Loucy (cell line): Measurements from ENCODE around the gene ATP2A2.

Source experiments
- H2AFZ ChIP-seq: fragments of 200-600 bp; sonication (generic); 2 replicates; pipeline ENCODE4 v1.6.0; 2016; ENCODE audit warnings: antibody characterized with exemption, mild to moderate bottlenecking, low read length, moderate library complexity
- H3F3A ChIP-seq: fragments of 200-600 bp; 2 replicates; pipeline ENCODE4 v1.6.0; 2016; ENCODE audit warnings: antibody characterized with exemption, low read depth, mild to moderate bottlenecking
- H3K27me3 ChIP-seq: fragments of 200-600 bp; sonication (generic); 2 replicates; pipeline ENCODE4 v1.6.1; 2014; ENCODE audit warnings: low read length, mild to moderate bottlenecking; ENCODE audit not compliant: insufficient read depth, poor library complexity, severe bottlenecking
- H3K36me3 ChIP-seq: fragments of 200-600 bp; sonication (generic); 2 replicates; pipeline ENCODE4 v1.6.1; 2016; ENCODE audit warnings: low read length; ENCODE audit not compliant: insufficient read depth
- H3K4me1 ChIP-seq: fragments of 200-600 bp; sonication (generic); 2 replicates; pipeline ENCODE4 v1.5.1; 2014; ENCODE audit warnings: low read length, mild to moderate bottlenecking; ENCODE audit not compliant: insufficient read depth, poor library complexity, severe bottlenecking
- H3K4me2 ChIP-seq: fragments of 200-600 bp; sonication (generic); 2 replicates; pipeline ENCODE4 v1.6.0; 2014; ENCODE audit warnings: antibody characterized with exemption, low read length, low read depth, mild to moderate bottlenecking; ENCODE audit not compliant: poor library complexity, severe bottlenecking
- H3K4me3 ChIP-seq: fragments of 200-600 bp; sonication (generic); 2 replicates; pipeline ENCODE4 v1.5.1; 2014; ENCODE audit warnings: low read length, mild to moderate bottlenecking, mixed read lengths; ENCODE audit not compliant: poor library complexity, severe bottlenecking
- H3K79me2 ChIP-seq: fragments of 200-600 bp; sonication (generic); 2 replicates; pipeline ENCODE4 v1.6.1; 2014; ENCODE audit warnings: low read length; ENCODE audit not compliant: insufficient read depth
- H3K9ac ChIP-seq: fragments of 200-600 bp; sonication (generic); 2 replicates; pipeline ENCODE4 v1.6.0; 2014; ENCODE audit warnings: mild to moderate bottlenecking, low read depth, low read length, moderate library complexity; ENCODE audit not compliant: poor library complexity, severe bottlenecking
- H3K9me2 ChIP-seq: fragments of 200-600 bp; sonication (generic); replicated peaks from 2 replicates; pipeline ENCODE4 v1.6.1; 2016; ENCODE audit warnings: low read depth, low read length, mixed read lengths
- H3K9me3 ChIP-seq: fragments of 200-600 bp; sonication (generic); 2 replicates; pipeline ENCODE4 v1.6.1; 2014; ENCODE audit warnings: mild to moderate bottlenecking, antibody characterized with exemption, low read length, low read depth; ENCODE audit not compliant: insufficient read depth
- H4K20me1 ChIP-seq: fragments of 200-600 bp; sonication (generic); 2 replicates; pipeline ENCODE4 v1.6.0; 2014; ENCODE audit warnings: antibody characterized with exemption, low read length, mild to moderate bottlenecking; ENCODE audit not compliant: insufficient read depth, poor library complexity, severe bottlenecking
- CTCF ChIP-seq: fragments of 200-600 bp; sonication (generic); conservative IDR thresholded peaks from 2 replicates; pipeline ENCODE4 v1.5.1; 2014; ENCODE audit warnings: mild to moderate bottlenecking, antibody characterized with exemption, low read length
- EZH2phosphoT487 ChIP-seq: fragments of 200-600 bp; IDR thresholded peaks from 2 replicates; pipeline ENCODE4 v1.6.1; 2018; ENCODE audit warnings: antibody characterized with exemption, mild to moderate bottlenecking, moderate library complexity, borderline replicate concordance

ATP2A2 gene

GRCh38 chr12:110244372-110244771 lies 36.7 kb upstream of the ATP2A2 start:
- no peaks in the 10 kb centered on the region for H3K36me3 ChIP-seq
- no peaks in the 10 kb centered on the region for H3K4me1 ChIP-seq
- no peaks in the 10 kb centered on the region for H3K79me2 ChIP-seq
- H3K27me3 ChIP-seq = no peaks in the 10 kb centered on the region
- no peak overlapping the region for H3K4me2 ChIP-seq
- no peaks in the 10 kb centered on the region for H3K9me3 ChIP-seq
- H4K20me1 ChIP-seq = no peaks in the 10 kb centered on the region
- H3K9ac ChIP-seq = no peak overlapping the region
- H3K4me3 ChIP-seq = no peak overlapping the region
- no peaks in the 10 kb centered on the region for H3K9me2 ChIP-seq
- no peaks in the 10 kb centered on the region for H3F3A ChIP-seq
- H2AFZ ChIP-seq = no peak overlapping the region
- TF ChIP-seq CTCF (no peak), EZH2phosphoT487 (no peak)

- H3K4me2 ChIP-seq = no peak overlapping the region
- no peaks in the 10 kb centered on the region for H3K27me3 ChIP-seq
- H3K9ac ChIP-seq = no peak overlapping the region
- no peaks in the 10 kb centered on the region for H4K20me1 ChIP-seq
- H3K4me3 ChIP-seq = no peak overlapping the region
- TF ChIP-seq CTCF = no peak
- no peak for TF ChIP-seq EZH2phosphoT487
- H3K9me3 ChIP-seq = no peaks in the 10 kb centered on the region
- H2AFZ ChIP-seq = no peak overlapping the region
- H3K36me3 ChIP-seq = no peaks in the 10 kb centered on the region
- H3K9me2 ChIP-seq = no peaks in the 10 kb centered on the region
- H3F3A ChIP-seq = no peaks in the 10 kb centered on the region
- no peaks in the 10 kb centered on the region for H3K79me2 ChIP-seq
- no peaks in the 10 kb centered on the region for H3K4me1 ChIP-seq
Observed at GRCh38 chr12:110244829-110245228, 36.2 kb upstream of the ATP2A2 start.

- no peak overlapping the region for H2AFZ ChIP-seq
- no peaks in the 10 kb centered on the region for H3K36me3 ChIP-seq
- H3K4me3 ChIP-seq = no peak overlapping the region
- H3K9me2 ChIP-seq = no peaks in the 10 kb centered on the region
- H3K27me3 ChIP-seq = no peaks in the 10 kb centered on the region
- H4K20me1 ChIP-seq = no peaks in the 10 kb centered on the region
- no peaks in the 10 kb centered on the region for H3K4me1 ChIP-seq
- H3K79me2 ChIP-seq = no peaks in the 10 kb centered on the region
- no peaks in the 10 kb centered on the region for H3F3A ChIP-seq
- no peak for TF ChIP-seq EZH2phosphoT487
- peak; percentile 78 for TF ChIP-seq CTCF
- no peak overlapping the region for H3K9ac ChIP-seq
- no peak overlapping the region for H3K4me2 ChIP-seq
- no peaks in the 10 kb centered on the region for H3K9me3 ChIP-seq
Observed at GRCh38 chr12:110245369-110245772, 35.7 kb upstream of the ATP2A2 start.
